NCI-H2107 treated with DMSO at 0.1 percent for 48 hours (cell line): ENCODE measurements around the gene PLXNB1.
"Not testable (repeated sequence)": the region's sequence is repeated elsewhere in the genome, so short reads cannot be mapped to it uniquely, and the experiment has no call there.

Source experiments
- DNase-seq: peaks from one replicate; lab custom pipeline; 2025; ENCODE audit not compliant: unreplicated experiment; lab: John Stamatoyannopoulos, UW

PLXNB1 gene

GRCh38 chr3:48406443-48407431 lies 23.1 kb downstream of the PLXNB1 start:
- no peak for DNase-seq

GRCh38 chr3:48405971-48406370 lies 23.9 kb downstream of the PLXNB1 start:
- no peak for DNase-seq

GRCh38 chr3:48405343-48405881 lies 24.5 kb downstream of the PLXNB1 start:
- no peak for DNase-seq

GRCh38 chr3:48404440-48405342 lies 25.2 kb downstream of the PLXNB1 start:
- DNase-seq = no peak

- DNase-seq = no peak
Measured at GRCh38 chr3:48403533-48404439, 26.1 kb downstream of the PLXNB1 start.

- no peak for DNase-seq
Measured at GRCh38 chr3:48402907-48403306, 27.0 kb downstream of the PLXNB1 start.

- DNase-seq = no peak
Measured at GRCh38 chr3:48402281-48402732, 27.6 kb downstream of the PLXNB1 start.

GRCh38 chr3:48401434-48401901 lies 28.4 kb downstream of the PLXNB1 start:
- DNase-seq = not testable (repeated sequence)

GRCh38 chr3:48400824-48401433 lies 29.0 kb downstream of the PLXNB1 start:
- DNase-seq = peak; percentile 1

- peak; percentile 19 for DNase-seq
Measured at GRCh38 chr3:48399387-48400172, 30.3 kb downstream of the PLXNB1 start.

GRCh38 chr3:48398701-48399386 lies 31.0 kb downstream of the PLXNB1 start:
- no peak for DNase-seq

- DNase-seq = no peak
Measured at GRCh38 chr3:48397767-48398681, 31.9 kb downstream of the PLXNB1 start.

- no peak for DNase-seq
Measured at GRCh38 chr3:48395714-48396113, 34.2 kb downstream of the PLXNB1 start.

GRCh38 chr3:48394391-48394790 lies 35.5 kb downstream of the PLXNB1 start:
- no peak for DNase-seq

GRCh38 chr3:48388966-48389365 lies 40.9 kb downstream of the PLXNB1 start:
- DNase-seq = no peak

GRCh38 chr3:48387634-48388033 lies 42.3 kb downstream of the PLXNB1 start:
- DNase-seq = no peak

- DNase-seq = peak; percentile 19
Measured at GRCh38 chr3:48372862-48373435, 56.9 kb downstream of the PLXNB1 start.
